Natural killer cell (primary cell): Measurements from ENCODE around the gene PINLYP. TPM values are rescaled to one million over a fixed set of nuclear protein-coding genes. Genes with fewer than 3 reads are reported as not detected.

Experiments used
- ATAC-seq, 3 donors: fragments of 150-1000 bp in 2 of 3; fragments of 200-7000 bp in 1 of 3; cut with Tn5 transposase; 1 replicate in 1 of 3; 2 replicates in 2 of 3; pipeline ENCODE4 v1.10.0; 2021; ENCODE audit warnings: mild to moderate bottlenecking in 2 of 3, moderate library complexity in 2 of 3
- DNase-seq, 2 donors: peaks; one replicate each; pipeline versions ENCODE4 v3.0.0 to v3.0.0-alpha.2; 2013 to 2021; ENCODE audit warnings: mixed read lengths in 1 of 2
- H3K27ac ChIP-seq: one replicate; pipeline ENCODE4 v1.5.1; 2013; ENCODE audit warnings: mild to moderate bottlenecking, low read length
- H3K27me3 ChIP-seq: one replicate; pipeline ENCODE4 v1.6.1; 2013; ENCODE audit warnings: low read length; ENCODE audit not compliant: control insufficient read depth, insufficient read depth
- H3K36me3 ChIP-seq: one replicate; pipeline ENCODE4 v1.6.1; 2013; ENCODE audit warnings: low read length; ENCODE audit not compliant: control insufficient read depth, insufficient read depth
- H3K4me1 ChIP-seq: one replicate; pipeline ENCODE4 v1.6.1; 2013; ENCODE audit warnings: low read length; ENCODE audit not compliant: control insufficient read depth, insufficient read depth
- H3K4me3 ChIP-seq: one replicate; pipeline ENCODE4 v1.5.1; 2013; ENCODE audit warnings: low read length
- H3K9me3 ChIP-seq: one replicate; pipeline ENCODE4 v1.6.1; 2013; ENCODE audit warnings: low read length; ENCODE audit not compliant: control insufficient read depth, insufficient read depth
- H3K27ac Mint-ChIP-seq, 2 donors: one replicate each; pipeline ENCODE4 v1.8.0; 2022; ENCODE audit warnings: mild to moderate bottlenecking in 2 of 2, mixed read lengths in 2 of 2, moderate library complexity in 1 of 2
- H3K27me3 Mint-ChIP-seq, 2 donors: one replicate each; pipeline ENCODE4 v1.8.0; 2022; ENCODE audit warnings: low read depth in 2 of 2, mixed read lengths in 2 of 2
- H3K36me3 Mint-ChIP-seq: one replicate; pipeline ENCODE4 v1.8.0; 2022; ENCODE audit warnings: mixed read lengths
- H3K4me1 Mint-ChIP-seq, 2 donors: one replicate each; pipeline ENCODE4 v1.8.0; 2022; ENCODE audit warnings: mixed read lengths in 2 of 2
- H3K4me3 Mint-ChIP-seq: one replicate; pipeline ENCODE4 v1.8.0; 2022; ENCODE audit warnings: mild to moderate bottlenecking, moderate library complexity, mixed read lengths
- H3K9me3 Mint-ChIP-seq, 2 donors: one replicate each; pipeline ENCODE4 v1.8.0; 2022; ENCODE audit warnings: mixed read lengths in 2 of 2
- WGBS: methylation state at CpG from one replicate; pipeline ENCODE4 v1.1.7; 2013; ENCODE audit warnings: missing lambda C conversion rate; ENCODE audit not compliant: insufficient coverage; 5-methylcytosine and 5-hydroxymethylcytosine counted together
- intact Hi-C: fragments of 100-400 bp; cut with micrococcal nuclease; formaldehyde crosslinking; loops from one replicate; pipeline ENCODE4 v1.14.2; 2022
- total RNA-seq, 4 donors: library from RNA; stranded (reverse); fragments of 120-200 nt in 1 of 4; gene quantifications; one replicate each; pipeline versions ENCODE4 v1.2.3 to v1.2.4, GENCODE V29; 2013 to 2022
- TF ChIP-seq, protein P1 (sequence below): fragments of 200-600 bp; IDR thresholded peaks from one replicate; pipeline ENCODE4 v1.8.0; 2022; ENCODE audit warnings: antibody characterized with exemption

PINLYP gene
- total RNA-seq, 3 donors from 2014 or later (not counting 1 experiment from before 2014, with no cell fraction given) = 1.7 to 3.0 (median 2.4) TPM

DNA sequence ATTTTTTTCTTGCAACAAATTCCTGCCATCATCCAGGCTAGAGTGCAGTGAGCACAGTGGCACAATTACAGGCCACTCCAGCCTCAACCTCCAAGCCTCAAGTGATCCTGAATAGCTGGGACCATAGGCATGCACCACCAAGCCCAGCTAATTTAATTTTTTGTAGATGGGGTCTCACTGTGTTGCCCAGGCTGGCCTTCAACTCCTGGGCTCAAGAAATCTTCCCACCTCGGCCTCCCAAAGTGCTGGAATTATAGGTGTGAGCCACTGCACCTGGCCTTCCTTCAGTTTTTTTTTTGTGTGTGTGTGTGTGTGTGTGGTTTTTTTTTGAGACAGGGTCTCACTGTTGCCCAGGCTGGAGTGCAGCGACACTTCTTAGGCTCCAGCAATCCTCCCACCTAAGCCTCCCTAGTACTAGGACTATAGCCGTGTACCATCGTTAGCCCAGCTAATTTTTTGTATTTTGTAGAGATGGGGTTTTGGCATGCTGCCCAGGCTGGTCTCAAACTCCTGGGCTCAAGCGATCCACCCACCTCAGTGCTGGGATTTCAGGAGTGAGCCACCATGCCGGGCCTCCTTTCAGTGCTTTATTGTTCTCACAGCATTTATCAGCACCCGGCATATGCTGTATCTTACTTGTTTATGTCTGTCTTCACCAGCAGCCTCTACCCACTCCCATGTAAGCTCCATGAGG is 30.4 kb downstream of the PINLYP start:
- ATAC-seq = no peak
- WGBS = 85% methylated on average over 4 of the region's 7 CpGs
- H3K4me1 ChIP-seq = no peaks in the 10 kb centered on the region
- H3K27me3 ChIP-seq = no peaks in the 10 kb centered on the region
- TF ChIP-seq, protein P1, sequence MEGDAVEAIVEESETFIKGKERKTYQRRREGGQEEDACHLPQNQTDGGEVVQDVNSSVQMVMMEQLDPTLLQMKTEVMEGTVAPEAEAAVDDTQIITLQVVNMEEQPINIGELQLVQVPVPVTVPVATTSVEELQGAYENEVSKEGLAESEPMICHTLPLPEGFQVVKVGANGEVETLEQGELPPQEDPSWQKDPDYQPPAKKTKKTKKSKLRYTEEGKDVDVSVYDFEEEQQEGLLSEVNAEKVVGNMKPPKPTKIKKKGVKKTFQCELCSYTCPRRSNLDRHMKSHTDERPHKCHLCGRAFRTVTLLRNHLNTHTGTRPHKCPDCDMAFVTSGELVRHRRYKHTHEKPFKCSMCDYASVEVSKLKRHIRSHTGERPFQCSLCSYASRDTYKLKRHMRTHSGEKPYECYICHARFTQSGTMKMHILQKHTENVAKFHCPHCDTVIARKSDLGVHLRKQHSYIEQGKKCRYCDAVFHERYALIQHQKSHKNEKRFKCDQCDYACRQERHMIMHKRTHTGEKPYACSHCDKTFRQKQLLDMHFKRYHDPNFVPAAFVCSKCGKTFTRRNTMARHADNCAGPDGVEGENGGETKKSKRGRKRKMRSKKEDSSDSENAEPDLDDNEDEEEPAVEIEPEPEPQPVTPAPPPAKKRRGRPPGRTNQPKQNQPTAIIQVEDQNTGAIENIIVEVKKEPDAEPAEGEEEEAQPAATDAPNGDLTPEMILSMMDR = no peak
- Mint-ChIP-seq H3K36me3 (no peaks in the 10 kb centered on the region), H3K27ac (peak overlapping the region; percentile 43 to 65), H3K9me3 (no peaks in the 10 kb centered on the region), H3K4me3 (no peak overlapping the region), H3K27me3 (no peaks in the 10 kb centered on the region), H3K4me1 (peaks cover 5 to 24% of the 10 kb centered on the region in 2 donors)
- peaks cover 7% of the 10 kb centered on the region for H3K36me3 ChIP-seq
- intact Hi-C loops = no loop called here
- no peak overlapping the region for H3K4me3 ChIP-seq
- H3K27ac ChIP-seq = no peak overlapping the region
- no peak for DNase-seq
- H3K9me3 ChIP-seq = no peaks in the 10 kb centered on the region

DNA sequence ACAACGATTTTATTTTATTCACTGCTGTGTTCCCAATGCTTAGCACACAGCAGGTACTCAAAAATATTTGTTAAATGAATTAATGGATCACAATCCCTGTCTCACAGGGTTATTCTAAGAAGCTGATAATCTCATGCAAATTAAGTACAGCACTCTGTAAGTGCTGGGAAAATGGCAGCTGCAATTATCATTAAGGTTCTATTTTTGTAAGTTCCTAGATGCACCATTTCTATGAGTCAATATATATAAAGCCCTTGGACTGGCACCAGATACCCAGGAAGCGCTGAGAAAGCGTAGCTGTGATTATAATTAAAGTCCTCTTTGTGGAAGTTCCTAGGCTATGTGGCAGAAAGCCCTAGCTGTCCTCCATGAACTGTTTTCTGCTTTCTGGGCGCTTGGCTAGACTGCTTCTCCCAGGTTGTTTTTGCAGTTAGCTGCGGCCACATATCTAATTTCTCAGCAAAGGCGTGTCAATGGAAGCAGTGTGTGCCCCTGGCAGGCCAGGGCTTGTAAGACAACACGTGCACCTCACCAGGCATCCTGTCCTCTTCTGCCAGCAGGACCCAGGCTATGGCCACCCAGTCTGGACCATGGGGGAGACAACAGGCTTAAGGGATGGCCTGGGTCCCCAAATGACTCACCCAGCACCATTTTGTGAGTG is 31.1 kb downstream of the PINLYP start:
- ATAC-seq (no peak), DNase-seq (no peak)
- Mint-ChIP-seq H3K27me3 (no peaks in the 10 kb centered on the region), H3K36me3 (no peaks in the 10 kb centered on the region), H3K4me1 (peaks cover 8 to 29% of the 10 kb centered on the region in 2 donors), H3K4me3 (no peak overlapping the region), H3K27ac (peak overlapping the region; percentile 43 to 65), H3K9me3 (no peaks in the 10 kb centered on the region)
- intact Hi-C loops = no loop called here
- Histone ChIP-seq H3K36me3 (peaks cover 4% of the 10 kb centered on the region), H3K9me3 (no peaks in the 10 kb centered on the region), H3K27me3 (no peaks in the 10 kb centered on the region), H3K4me1 (no peaks in the 10 kb centered on the region), H3K4me3 (no peak overlapping the region), H3K27ac (no peak overlapping the region)
- TF ChIP-seq, protein P1 = no peak
- 98% methylated on average over 7 of the region's 7 CpGs for WGBS

GRCh38 chr19:43607238-43608205 is 31.9 kb downstream of the PINLYP start:
- no peaks in the 10 kb centered on the region for H3K9me3 Mint-ChIP-seq

More at GRCh38 chr19:43607238-43608205, 31.9 kb downstream of the PINLYP start:
- peaks cover 12% of the 10 kb centered on the region for H3K36me3 ChIP-seq
- H3K27ac ChIP-seq = no peak overlapping the region
- no peak overlapping the region for H3K4me3 ChIP-seq
- ATAC-seq (no peak), DNase-seq (no peak)
- TF ChIP-seq, protein P1 = no peak
- H3K27me3 ChIP-seq = no peaks in the 10 kb centered on the region
- 55% methylated on average over 28 of the region's 28 CpGs for WGBS
- no peaks in the 10 kb centered on the region for H3K36me3 Mint-ChIP-seq
- no peak overlapping the region for H3K4me3 Mint-ChIP-seq
- no peaks in the 10 kb centered on the region for H3K9me3 ChIP-seq
- no peaks in the 10 kb centered on the region for H3K27me3 Mint-ChIP-seq
- H3K27ac Mint-ChIP-seq = peak overlapping the region; percentile 43 to 65
- H3K4me1 Mint-ChIP-seq = peaks cover 16 to 37% of the 10 kb centered on the region in 2 donors
- intact Hi-C loops = no loop called here
- no peaks in the 10 kb centered on the region for H3K4me1 ChIP-seq
